ENCODE results near the gene PROP1. TPM values are rescaled to one million over a fixed set of nuclear protein-coding genes. Genes with fewer than 3 reads are reported as not detected.
"Not testable (repeated sequence)": the region's sequence is repeated elsewhere in the genome, so short reads cannot be mapped to it uniquely, and the experiment has no call there.

PROP1 gene
- not detected for total RNA-seq

GRCh38 chr5:177995691-177996595 is at the start of gene PROP1:
Gene PROP1 (minus strand): TSS chr5:177996242. CDS start chr5:177995933, 309 bp downstream.
- ATAC-seq, result no peak

GRCh38 chr5:178019379-178020030 is 23.5 kb upstream of the PROP1 start:
- not testable (repeated sequence) for ATAC-seq

GRCh38 chr5:178012758-178013157 is 16.7 kb upstream of the PROP1 start:
- ATAC-seq, result not testable (repeated sequence)

GRCh38 chr5:178011816-178012554 is 15.9 kb upstream of the PROP1 start:
- ATAC-seq, result peak; percentile 81

- ATAC-seq, result peak; percentile 16
These were observed 11.2 kb upstream of the PROP1 start for GRCh38 chr5:178007272-178007671.

GRCh38 chr5:178006536-178007231 is 10.6 kb upstream of the PROP1 start:
- ATAC-seq, result peak; percentile 73

GRCh38 chr5:178006181-178006535 is 10.1 kb upstream of the PROP1 start:
- not testable (repeated sequence) for ATAC-seq

- no peak for ATAC-seq
These were observed 1.8 kb upstream of the PROP1 start for GRCh38 chr5:177997846-177998245.

GRCh38 chr5:177997319-177997670 is 1.3 kb upstream of the PROP1 start:
- peak; percentile 48 for ATAC-seq

- no peak for ATAC-seq
These were observed 747 bp upstream of the PROP1 start for GRCh38 chr5:177996660-177997318.

GRCh38 chr5:177994561-177995190 is 1.4 kb downstream of the PROP1 start:
- peak; percentile 30 for ATAC-seq

GRCh38 chr5:177994063-177994462 is 2.0 kb downstream of the PROP1 start:
- ATAC-seq, result no peak

- no peak for ATAC-seq
These were observed 3.6 kb downstream of the PROP1 start for GRCh38 chr5:177992466-177992865.

- no peak for ATAC-seq
These were observed 6.9 kb downstream of the PROP1 start for GRCh38 chr5:177988989-177989625.

- ATAC-seq, result no peak
These were observed 8.7 kb downstream of the PROP1 start for GRCh38 chr5:177987326-177987725.

GRCh38 chr5:177985430-177986040 is 10.5 kb downstream of the PROP1 start:
- no peak for ATAC-seq

- ATAC-seq, result no peak
These were observed 11.3 kb downstream of the PROP1 start for GRCh38 chr5:177984584-177985206.

- no peak for ATAC-seq
These were observed 12.1 kb downstream of the PROP1 start for GRCh38 chr5:177983763-177984583.

GRCh38 chr5:177982956-177983355 is 13.1 kb downstream of the PROP1 start:
- no peak for ATAC-seq

All from esophagus mucosa (tissue), 1 donor.